Activated T-helper 2 cell treated with anti-CD3 and anti-CD28 coated beads, Interferon-gamma antibody, Interleukin-2, Interleukin-4, amounts not matched to agents 10 μg/mL and 5 μg/mL and 100 μg/mL, durations not matched to agents 14 hours and 24 hours and 36 hours (primary cell): Measurements from ENCODE around the gene H2BK1. TPM values are rescaled to one million over a fixed set of nuclear protein-coding genes. Genes with fewer than 3 reads are reported as not detected.

Experiments
- DNase-seq: peaks from one replicate; pipeline ENCODE4 v3.0.0; 2021; ENCODE audit warnings: low spot score
- H3K27ac Mint-ChIP-seq: one replicate; pipeline ENCODE4 v1.8.0; 2021; ENCODE audit warnings: mixed read lengths
- H3K27me3 Mint-ChIP-seq: one replicate; pipeline ENCODE4 v1.8.0; 2021; ENCODE audit warnings: low read depth, mixed read lengths
- H3K36me3 Mint-ChIP-seq: one replicate; pipeline ENCODE4 v1.8.0; 2021; ENCODE audit warnings: low read depth, mixed read lengths
- H3K4me1 Mint-ChIP-seq: one replicate; pipeline ENCODE4 v1.8.0; 2021; ENCODE audit warnings: low read depth, mixed read lengths
- H3K4me3 Mint-ChIP-seq: one replicate; pipeline ENCODE4 v1.8.0; 2021; ENCODE audit warnings: low read depth, mild to moderate bottlenecking, moderate library complexity, mixed read lengths
- H3K9me3 Mint-ChIP-seq: one replicate; pipeline ENCODE4 v1.8.0; 2021; ENCODE audit warnings: mixed read lengths
- intact Hi-C: fragments of 100-400 bp; cut with micrococcal nuclease; formaldehyde crosslinking; loops from one replicate; pipeline ENCODE4 v1.15.1; 2023
- total RNA-seq: library from RNA; stranded (reverse); gene quantifications from 2 replicates; pipeline ENCODE4 v1.2.3, GENCODE V29; 2022

H2BK1 gene
- total RNA-seq, 1 donor from 2014 or later: not detected

GRCh38 chr7:151249034-151249731, 38.9 kb upstream of the H2BK1 start:
- intact Hi-C loops: loop anchor here (5.0 kb wide), 1 partner anchor 82 kb away; the partner anchor contains the start of gene GBX1
- Mint-ChIP-seq H3K27me3 (peaks cover 73% of the 10 kb centered on the region), H3K9me3 (no peaks in the 10 kb centered on the region), H3K4me1 (peaks cover 13% of the 10 kb centered on the region), H3K4me3 (peak overlapping the region; percentile 58), H3K27ac (no peak overlapping the region), H3K36me3 (no peaks in the 10 kb centered on the region)
- no peak for DNase-seq

- no peak for DNase-seq
- peaks cover 19% of the 10 kb centered on the region for H3K4me1 Mint-ChIP-seq
- H3K9me3 Mint-ChIP-seq: no peaks in the 10 kb centered on the region
- no peak within 1 kb of the TSS for H3K27ac Mint-ChIP-seq
- peak within 1 kb of the TSS; percentile 58 for H3K4me3 Mint-ChIP-seq
- H3K27me3 Mint-ChIP-seq: peaks cover 66% of the 10 kb centered on the region
- intact Hi-C loops: loop anchor here (5.0 kb wide), 1 partner anchor 81 kb away; the partner anchor contains the start of gene GBX1
- no peaks in the 10 kb centered on the region for H3K36me3 Mint-ChIP-seq
Observed at GRCh38 chr7:151248346-151249033, 38.2 kb upstream of the H2BK1 start, which contains the start of gene SMARCD3. Gene SMARCD3 (minus strand): TSS chr7:151248694. CDS start chr7:151248562, 132 bp downstream.

- Mint-ChIP-seq H3K4me1 (peaks cover 25% of the 10 kb centered on the region), H3K27ac (no peak overlapping the region), H3K27me3 (peaks cover 61% of the 10 kb centered on the region), H3K4me3 (peak overlapping the region; percentile 7), H3K36me3 (no peaks in the 10 kb centered on the region), H3K9me3 (no peaks in the 10 kb centered on the region)
- intact Hi-C loops: loop anchor here (5.0 kb wide), 1 partner anchor 80 kb away; the partner anchor contains the start of gene GBX1
- DNase-seq: no peak
Observed at GRCh38 chr7:151247611-151248345, 37.5 kb upstream of the H2BK1 start.

GRCh38 chr7:151246851-151247580, 36.7 kb upstream of the H2BK1 start:
- Mint-ChIP-seq H3K4me3 (no peak overlapping the region), H3K9me3 (no peaks in the 10 kb centered on the region), H3K27ac (no peak overlapping the region), H3K36me3 (no peaks in the 10 kb centered on the region), H3K27me3 (peaks cover 54% of the 10 kb centered on the region), H3K4me1 (peaks cover 25% of the 10 kb centered on the region)
- DNase-seq: no peak
- intact Hi-C loops: loop anchor here (5.0 kb wide), 1 partner anchor 80 kb away; the partner anchor contains the start of gene GBX1

- Mint-ChIP-seq H3K4me1 (peaks cover 25% of the 10 kb centered on the region), H3K27me3 (peaks cover 52% of the 10 kb centered on the region), H3K4me3 (peak overlapping the region; percentile 30), H3K9me3 (no peaks in the 10 kb centered on the region), H3K27ac (no peak overlapping the region), H3K36me3 (no peaks in the 10 kb centered on the region)
- intact Hi-C loops: loop anchor here (5.0 kb wide), 1 partner anchor 79 kb away; the partner anchor contains the start of gene GBX1
- no peak for DNase-seq
Observed at GRCh38 chr7:151246102-151246850, 36.0 kb upstream of the H2BK1 start.

GRCh38 chr7:151245360-151246101, 35.2 kb upstream of the H2BK1 start:
- Mint-ChIP-seq H3K4me3 (no peak overlapping the region), H3K27ac (no peak overlapping the region), H3K36me3 (no peaks in the 10 kb centered on the region), H3K27me3 (peaks cover 45% of the 10 kb centered on the region), H3K4me1 (peaks cover 25% of the 10 kb centered on the region), H3K9me3 (no peaks in the 10 kb centered on the region)
- DNase-seq: peak; percentile 45
- intact Hi-C loops: loop anchor here (1.0 to 5.0 kb wide), 2 partner anchors 58 to 78 kb away; partner anchors contain the start of gene GBX1

GRCh38 chr7:151244841-151245346, 34.6 kb upstream of the H2BK1 start:
- no peak for DNase-seq
- H3K4me3 Mint-ChIP-seq: peak overlapping the region; percentile 13
- intact Hi-C loops: loop anchor here (1.0 to 5.0 kb wide), 3 partner anchors 58 to 228 kb away; partner anchors contain the start of gene GBX1
- peaks cover 5% of the 10 kb centered on the region for H3K36me3 Mint-ChIP-seq
- peaks cover 25% of the 10 kb centered on the region for H3K4me1 Mint-ChIP-seq
- no peaks in the 10 kb centered on the region for H3K9me3 Mint-ChIP-seq
- H3K27ac Mint-ChIP-seq: no peak overlapping the region
- H3K27me3 Mint-ChIP-seq: peaks cover 39% of the 10 kb centered on the region

- intact Hi-C loops: loop anchor here (5.0 kb wide), 1 partner anchor 227 kb away; no protein-coding TSS in a partner anchor
- Mint-ChIP-seq H3K4me1 (peaks cover 24% of the 10 kb centered on the region), H3K9me3 (no peaks in the 10 kb centered on the region), H3K4me3 (peak overlapping the region; percentile 30), H3K36me3 (peaks cover 8% of the 10 kb centered on the region), H3K27ac (no peak overlapping the region), H3K27me3 (peaks cover 35% of the 10 kb centered on the region)
- peak; percentile 48 for DNase-seq
Observed at GRCh38 chr7:151244196-151244840, 34.0 kb upstream of the H2BK1 start.

GRCh38 chr7:151243408-151244195, 33.3 kb upstream of the H2BK1 start:
- Mint-ChIP-seq H3K9me3 (no peaks in the 10 kb centered on the region), H3K4me3 (peak overlapping the region; percentile 15), H3K27ac (no peak overlapping the region), H3K4me1 (peaks cover 22% of the 10 kb centered on the region), H3K27me3 (peaks cover 31% of the 10 kb centered on the region), H3K36me3 (peaks cover 8% of the 10 kb centered on the region)
- intact Hi-C loops: loop anchor here (1.0 to 5.0 kb wide), 2 partner anchors 10 to 226 kb away; no protein-coding TSS in a partner anchor
- DNase-seq: peak; percentile 44

GRCh38 chr7:151243045-151243349, 32.7 kb upstream of the H2BK1 start:
- peaks cover 8% of the 10 kb centered on the region for H3K36me3 Mint-ChIP-seq
- intact Hi-C loops: loop anchor here (1.0 to 5.0 kb wide), 2 partner anchors 10 to 226 kb away; no protein-coding TSS in a partner anchor
- no peaks in the 10 kb centered on the region for H3K9me3 Mint-ChIP-seq
- peaks cover 28% of the 10 kb centered on the region for H3K27me3 Mint-ChIP-seq
- DNase-seq: no peak
- H3K27ac Mint-ChIP-seq: no peak overlapping the region
- no peak overlapping the region for H3K4me3 Mint-ChIP-seq
- H3K4me1 Mint-ChIP-seq: peaks cover 19% of the 10 kb centered on the region
